ENCODE data around the gene ELMO1. TPM values are rescaled to one million over a fixed set of nuclear protein-coding genes. Genes with fewer than 3 reads are reported as not detected.

The ELMO1 gene
- total RNA-seq, 1 donor from 2014 or later, result 151 TPM

- Mint-ChIP-seq H3K4me3 (ENCODE audit: unreplicated experiment) (no peak overlapping the region), H3K9me3 (ENCODE audit: unreplicated experiment) (no peaks in the 10 kb centered on the region), H3K27ac (ENCODE audit: unreplicated experiment) (no peak overlapping the region), H3K4me1 (ENCODE audit: unreplicated experiment) (peaks cover 17% of the 10 kb centered on the region), H3K36me3 (ENCODE audit: low read depth, unreplicated experiment) (no peaks in the 10 kb centered on the region), H3K27me3 (ENCODE audit: unreplicated experiment) (peaks cover 4% of the 10 kb centered on the region)
- no peak for DNase-seq (ENCODE audit: low spot score)
- TF ChIP-seq CTCF (IDR thresholded peaks at IDR 0.05; ENCODE audit: unreplicated experiment), result no peak
These were observed 490.4 kb downstream of the ELMO1 start for GRCh38 chr7:36958111-36958733.

GRCh38 chr7:36957620-36958019, 491.0 kb downstream of the ELMO1 start:
- H3K4me1 Mint-ChIP-seq (ENCODE audit: unreplicated experiment), result peaks cover 16% of the 10 kb centered on the region
- no peak for DNase-seq (ENCODE audit: low spot score)
- no peak for TF ChIP-seq CTCF (IDR thresholded peaks at IDR 0.05; ENCODE audit: unreplicated experiment)
- H3K9me3 Mint-ChIP-seq (ENCODE audit: unreplicated experiment), result no peaks in the 10 kb centered on the region
- H3K4me3 Mint-ChIP-seq (ENCODE audit: unreplicated experiment), result no peak overlapping the region
- no peak overlapping the region for H3K27ac Mint-ChIP-seq (ENCODE audit: unreplicated experiment)
- H3K27me3 Mint-ChIP-seq (ENCODE audit: unreplicated experiment), result peaks cover 4% of the 10 kb centered on the region
- H3K36me3 Mint-ChIP-seq (ENCODE audit: low read depth, unreplicated experiment), result no peaks in the 10 kb centered on the region

GRCh38 chr7:36956814-36957213, 491.9 kb downstream of the ELMO1 start:
- peaks cover under 1% of the 10 kb centered on the region for H3K36me3 Mint-ChIP-seq (ENCODE audit: low read depth, unreplicated experiment)
- TF ChIP-seq CTCF (IDR thresholded peaks at IDR 0.05; ENCODE audit: unreplicated experiment), result no peak
- peaks cover 18% of the 10 kb centered on the region for H3K4me1 Mint-ChIP-seq (ENCODE audit: unreplicated experiment)
- no peak overlapping the region for H3K4me3 Mint-ChIP-seq (ENCODE audit: unreplicated experiment)
- no peak for DNase-seq (ENCODE audit: low spot score)
- no peak overlapping the region for H3K27ac Mint-ChIP-seq (ENCODE audit: unreplicated experiment)
- H3K27me3 Mint-ChIP-seq (ENCODE audit: unreplicated experiment), result peaks cover 5% of the 10 kb centered on the region
- H3K9me3 Mint-ChIP-seq (ENCODE audit: unreplicated experiment), result no peaks in the 10 kb centered on the region

- H3K27me3 Mint-ChIP-seq (ENCODE audit: unreplicated experiment), result peaks cover 16% of the 10 kb centered on the region
- no peak overlapping the region for H3K27ac Mint-ChIP-seq (ENCODE audit: unreplicated experiment)
- no peak for DNase-seq (ENCODE audit: low spot score)
- no peak for TF ChIP-seq CTCF (IDR thresholded peaks at IDR 0.05; ENCODE audit: unreplicated experiment)
- peaks cover 11% of the 10 kb centered on the region for H3K36me3 Mint-ChIP-seq (ENCODE audit: low read depth, unreplicated experiment)
- no peak overlapping the region for H3K4me3 Mint-ChIP-seq (ENCODE audit: unreplicated experiment)
- H3K9me3 Mint-ChIP-seq (ENCODE audit: unreplicated experiment), result no peaks in the 10 kb centered on the region
- peaks cover 28% of the 10 kb centered on the region for H3K4me1 Mint-ChIP-seq (ENCODE audit: unreplicated experiment)
These were observed 493.1 kb downstream of the ELMO1 start for GRCh38 chr7:36955456-36956129.

- Mint-ChIP-seq H3K9me3 (ENCODE audit: unreplicated experiment) (peaks cover 4% of the 10 kb centered on the region), H3K27me3 (ENCODE audit: unreplicated experiment) (peaks cover 31% of the 10 kb centered on the region), H3K36me3 (ENCODE audit: low read depth, unreplicated experiment) (peaks cover 38% of the 10 kb centered on the region), H3K4me3 (ENCODE audit: unreplicated experiment) (peak overlapping the region; percentile 10), H3K27ac (ENCODE audit: unreplicated experiment) (no peak overlapping the region), H3K4me1 (ENCODE audit: unreplicated experiment) (peaks cover 29% of the 10 kb centered on the region)
- TF ChIP-seq CTCF (IDR thresholded peaks at IDR 0.05; ENCODE audit: unreplicated experiment), result no peak
- no peak for DNase-seq (ENCODE audit: low spot score)
These were observed 497.4 kb downstream of the ELMO1 start for GRCh38 chr7:36951257-36951697.

Measured in endothelial cell (in vitro differentiated cells).